Stimulated activated naive CD8-positive, alpha-beta T cell treated with anti-CD3 and anti-CD28 coated beads, Interleukin-15, Interleukin-2, amounts not matched to agents 100 ng/mL and 50 ng/mL, for 24 hours (primary cell): Measurements from ENCODE around the gene MBNL3.

ENCODE experiments used
- H3K27ac Mint-ChIP-seq: one replicate; pipeline ENCODE4 v1.8.0; 2021; ENCODE audit warnings: mild to moderate bottlenecking, mixed read lengths
- H3K27me3 Mint-ChIP-seq: one replicate; pipeline ENCODE4 v1.8.0; 2021; ENCODE audit warnings: mixed read lengths
- H3K36me3 Mint-ChIP-seq: one replicate; pipeline ENCODE4 v1.8.0; 2021; ENCODE audit warnings: low read depth, mixed read lengths
- H3K4me1 Mint-ChIP-seq: one replicate; pipeline ENCODE4 v1.8.0; 2021; ENCODE audit warnings: low read depth, mixed read lengths
- H3K4me3 Mint-ChIP-seq: one replicate; pipeline ENCODE4 v1.8.0; 2021; ENCODE audit warnings: mild to moderate bottlenecking, mixed read lengths
- H3K9me3 Mint-ChIP-seq: one replicate; pipeline ENCODE4 v1.8.0; 2021; ENCODE audit warnings: mixed read lengths

The MBNL3 gene

DNA sequence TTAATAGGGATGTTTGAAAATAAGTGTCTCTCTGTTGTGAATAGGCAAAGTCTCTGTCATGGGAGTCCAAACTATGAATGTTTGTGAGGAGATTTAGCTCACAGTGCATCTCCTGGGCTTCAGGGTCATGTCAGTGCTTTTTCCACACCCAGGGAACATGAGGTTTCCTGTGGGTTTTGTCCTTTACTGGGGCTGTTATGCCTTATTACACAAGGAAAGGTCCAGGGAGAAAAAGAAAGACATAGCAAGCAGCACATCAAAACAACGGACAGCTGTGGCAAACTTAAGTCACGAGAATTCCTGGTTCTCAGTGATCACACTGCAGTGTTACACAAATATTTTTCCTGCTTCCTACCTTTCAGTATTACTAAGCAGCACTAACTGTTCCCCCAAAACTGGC lies 99.4 kb downstream of the MBNL3 start:
- Mint-ChIP-seq H3K27me3 (no peaks in the 10 kb centered on the region), H3K27ac (no peak overlapping the region), H3K4me1 (no peaks in the 10 kb centered on the region), H3K4me3 (no peak overlapping the region), H3K36me3 (peaks cover 4% of the 10 kb centered on the region), H3K9me3 (no peaks in the 10 kb centered on the region)

DNA sequence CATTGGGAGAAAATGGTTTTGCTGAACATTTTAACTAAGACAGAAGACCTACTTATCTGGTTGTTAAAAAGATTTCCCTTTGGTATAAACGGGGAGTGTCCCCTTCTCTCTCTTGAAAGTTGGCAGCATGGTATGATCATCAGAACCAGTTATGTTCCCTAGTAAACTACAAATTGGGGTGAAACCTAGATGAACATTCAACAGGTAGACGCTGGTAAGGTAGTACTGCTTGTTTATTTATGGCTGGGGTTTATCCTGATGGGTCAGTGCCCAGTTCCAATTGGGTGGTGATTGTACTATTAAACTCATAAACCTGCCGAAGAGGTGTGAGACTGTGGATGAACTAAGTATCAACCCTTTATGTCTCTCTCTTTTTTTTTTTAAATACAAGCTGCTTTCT lies 100.5 kb downstream of the MBNL3 start:
- no peak overlapping the region for H3K4me3 Mint-ChIP-seq

DNA sequence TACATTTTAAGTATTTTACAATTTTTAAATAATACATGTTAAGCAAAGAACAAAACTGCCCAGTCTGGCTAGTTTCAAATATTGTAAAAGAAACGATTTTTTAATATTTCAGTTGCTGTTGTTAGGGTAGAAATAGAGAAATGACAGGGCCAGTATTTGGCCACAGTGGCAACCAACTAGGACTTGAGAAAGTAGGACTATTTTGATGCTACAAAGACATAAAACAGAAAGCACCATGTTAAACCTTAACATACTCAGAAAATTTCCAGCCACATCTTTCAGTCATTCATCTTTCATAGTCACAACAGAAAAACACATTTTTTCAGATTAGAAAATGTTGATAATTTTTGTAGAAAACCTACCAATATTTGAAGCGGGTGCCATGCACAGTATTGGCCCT lies 104.5 kb downstream of the MBNL3 start:
- Mint-ChIP-seq H3K9me3 (no peaks in the 10 kb centered on the region), H3K36me3 (peaks cover 4% of the 10 kb centered on the region), H3K4me1 (no peaks in the 10 kb centered on the region), H3K27me3 (no peaks in the 10 kb centered on the region), H3K27ac (no peak overlapping the region), H3K4me3 (no peak overlapping the region)

More for the DNA sequence above, 100.5 kb downstream of the MBNL3 start:
- no peaks in the 10 kb centered on the region for H3K27me3 Mint-ChIP-seq
- H3K27ac Mint-ChIP-seq, result no peak overlapping the region
- no peaks in the 10 kb centered on the region for H3K9me3 Mint-ChIP-seq
- peaks cover 4% of the 10 kb centered on the region for H3K36me3 Mint-ChIP-seq
- H3K4me1 Mint-ChIP-seq, result no peaks in the 10 kb centered on the region

DNA sequence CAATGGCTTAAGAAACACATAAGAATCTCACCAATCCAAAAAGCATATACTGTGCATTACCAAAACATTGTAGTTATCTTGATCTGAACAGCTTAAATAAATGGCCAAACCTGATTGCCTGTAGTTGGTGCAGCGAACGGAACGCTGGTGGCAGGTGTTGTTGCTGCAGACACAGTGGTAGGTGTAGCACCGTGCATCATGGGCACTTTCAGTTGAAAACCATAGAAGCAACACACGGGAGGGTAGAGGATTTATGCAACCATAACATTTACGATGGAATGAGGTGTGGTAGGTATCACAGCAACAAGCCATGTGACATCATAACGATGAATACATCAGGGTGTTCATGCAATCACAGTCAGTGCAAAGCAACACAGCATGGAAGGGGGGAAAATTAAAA lies 106.8 kb downstream of the MBNL3 start:
- H3K9me3 Mint-ChIP-seq, result no peaks in the 10 kb centered on the region
- H3K27me3 Mint-ChIP-seq, result no peaks in the 10 kb centered on the region
- H3K4me3 Mint-ChIP-seq, result no peak overlapping the region
- no peak overlapping the region for H3K27ac Mint-ChIP-seq
- no peaks in the 10 kb centered on the region for H3K4me1 Mint-ChIP-seq
- H3K36me3 Mint-ChIP-seq, result peaks cover 4% of the 10 kb centered on the region

DNA sequence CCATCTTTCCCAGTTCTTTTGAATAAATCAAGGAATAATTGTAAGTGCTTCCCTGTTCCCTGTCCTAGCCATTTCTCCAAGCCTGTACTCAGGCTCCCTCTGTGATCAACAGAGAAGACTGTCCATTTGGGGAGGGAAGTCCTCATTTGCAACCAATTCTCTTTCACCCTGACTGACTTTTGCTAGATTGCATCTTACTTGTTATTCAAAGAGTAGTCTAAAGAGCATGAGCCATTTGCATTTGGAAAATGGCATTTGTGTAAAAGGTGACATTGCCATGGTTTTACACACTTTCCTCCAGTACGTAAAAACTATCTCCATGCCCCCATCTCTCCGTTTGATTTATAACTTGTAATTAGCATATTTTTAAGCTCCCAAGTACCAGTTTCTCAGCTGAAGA lies 110.6 kb downstream of the MBNL3 start:
- Mint-ChIP-seq H3K27me3 (no peaks in the 10 kb centered on the region), H3K4me1 (no peaks in the 10 kb centered on the region), H3K4me3 (no peak overlapping the region), H3K27ac (no peak overlapping the region), H3K36me3 (peaks cover 4% of the 10 kb centered on the region), H3K9me3 (no peaks in the 10 kb centered on the region)

DNA sequence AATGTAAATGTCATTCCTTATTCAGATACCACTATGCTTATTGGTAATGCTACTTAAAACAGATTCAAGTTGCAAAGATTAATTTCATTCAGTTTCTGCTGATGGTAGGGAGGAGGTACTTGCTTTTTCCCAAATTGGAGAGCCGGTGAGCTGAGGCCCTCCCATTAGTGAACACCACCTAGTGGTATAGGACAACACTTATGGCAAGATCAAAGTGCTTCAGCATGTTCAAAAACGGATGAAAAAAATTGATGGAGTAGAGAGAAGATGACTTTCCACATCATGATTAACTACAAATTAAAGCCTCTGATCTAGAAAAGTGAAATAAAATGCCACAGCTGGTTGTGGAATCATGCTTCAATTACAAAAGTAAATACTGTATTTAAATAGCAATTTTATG lies 112.9 kb downstream of the MBNL3 start:
- H3K36me3 Mint-ChIP-seq, result peaks cover 4% of the 10 kb centered on the region
- no peak overlapping the region for H3K4me3 Mint-ChIP-seq
- H3K9me3 Mint-ChIP-seq, result no peaks in the 10 kb centered on the region
- H3K27ac Mint-ChIP-seq, result no peak overlapping the region
- H3K27me3 Mint-ChIP-seq, result no peaks in the 10 kb centered on the region
- H3K4me1 Mint-ChIP-seq, result no peaks in the 10 kb centered on the region

DNA sequence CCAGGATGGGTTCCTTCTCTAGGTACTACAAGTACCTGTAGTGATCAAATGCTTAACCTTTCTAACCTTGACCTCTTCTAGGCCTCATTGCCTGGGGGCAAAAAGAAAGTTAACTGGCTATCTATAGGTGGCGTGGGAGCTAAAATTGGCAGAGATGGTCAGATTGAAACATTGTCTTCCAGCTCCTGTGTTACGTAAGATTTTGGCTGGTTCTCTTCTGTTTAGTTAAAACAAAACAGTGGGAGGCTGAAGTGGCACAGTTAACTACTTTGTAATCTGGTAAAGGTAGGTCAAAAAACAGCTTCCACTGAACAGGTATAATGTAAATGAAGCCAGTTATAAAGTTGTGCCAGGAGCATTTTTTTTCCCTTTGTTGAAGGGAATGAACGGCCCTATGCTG lies 115.2 kb downstream of the MBNL3 start:
- Mint-ChIP-seq H3K4me1 (no peaks in the 10 kb centered on the region), H3K36me3 (no peaks in the 10 kb centered on the region), H3K9me3 (no peaks in the 10 kb centered on the region), H3K27ac (no peak overlapping the region), H3K4me3 (no peak overlapping the region), H3K27me3 (no peaks in the 10 kb centered on the region)

DNA sequence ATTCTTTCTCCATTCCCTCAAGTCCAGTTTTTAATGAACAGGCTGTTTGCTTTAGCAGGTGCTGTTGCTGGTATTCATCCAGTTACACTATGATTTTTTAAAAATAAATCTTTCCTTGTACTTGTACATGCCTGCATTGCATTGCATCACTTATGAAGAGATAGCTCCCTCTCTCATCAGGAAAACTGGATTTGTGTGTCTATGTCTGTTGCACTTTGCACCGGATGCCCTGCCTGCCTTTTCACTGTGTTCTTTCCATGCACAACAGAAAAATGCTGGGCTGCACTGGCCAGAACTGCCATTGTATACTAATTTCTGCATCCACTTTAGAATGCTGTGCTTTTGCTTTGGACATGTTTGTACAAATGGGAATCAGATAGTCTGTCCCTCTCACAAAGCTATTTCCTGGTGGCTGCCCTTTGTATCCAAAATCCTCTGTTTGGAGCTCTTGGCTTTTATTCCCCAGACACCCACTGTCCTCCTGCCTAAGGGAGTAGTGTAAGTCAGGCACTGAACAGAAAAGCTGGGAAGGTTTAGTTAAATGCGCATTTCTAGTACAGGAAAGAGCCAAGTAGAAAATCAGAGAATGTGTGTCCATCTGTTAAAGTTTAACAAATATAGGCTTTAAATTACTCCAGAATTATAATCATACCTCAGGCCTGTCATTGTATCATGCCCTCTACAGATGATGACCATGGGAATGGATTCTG lies 119.1 kb downstream of the MBNL3 start:
- Mint-ChIP-seq H3K36me3 (peaks cover under 1% of the 10 kb centered on the region), H3K4me1 (no peaks in the 10 kb centered on the region)

DNA sequence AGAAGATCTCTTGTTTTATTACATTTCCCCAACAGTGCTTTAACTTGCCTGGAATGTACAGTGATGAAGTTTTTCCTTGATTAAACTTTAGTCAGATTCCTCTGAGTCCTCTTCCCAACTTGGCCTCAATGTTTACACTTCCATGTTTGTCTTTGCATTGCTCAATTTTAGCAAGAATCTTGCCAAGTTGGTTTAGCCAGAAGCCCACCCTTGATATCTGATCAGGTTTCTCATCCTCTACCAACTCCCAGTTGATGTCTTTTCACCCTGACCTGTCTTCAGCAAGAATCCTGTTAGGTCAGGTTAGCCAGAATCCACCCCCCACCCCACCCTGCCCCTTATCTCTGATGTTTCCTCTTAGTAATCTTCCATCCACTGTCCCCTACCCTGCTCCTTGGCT lies 120.9 kb downstream of the MBNL3 start:
- no peak overlapping the region for H3K4me3 Mint-ChIP-seq
- no peak overlapping the region for H3K27ac Mint-ChIP-seq
- no peaks in the 10 kb centered on the region for H3K9me3 Mint-ChIP-seq
- H3K4me1 Mint-ChIP-seq, result no peaks in the 10 kb centered on the region
- no peaks in the 10 kb centered on the region for H3K27me3 Mint-ChIP-seq
- H3K36me3 Mint-ChIP-seq, result peaks cover 3% of the 10 kb centered on the region

More for the DNA sequence above, 119.1 kb downstream of the MBNL3 start:
- Mint-ChIP-seq H3K4me3 (no peak overlapping the region), H3K27ac (no peak overlapping the region), H3K9me3 (no peaks in the 10 kb centered on the region), H3K27me3 (no peaks in the 10 kb centered on the region)

DNA sequence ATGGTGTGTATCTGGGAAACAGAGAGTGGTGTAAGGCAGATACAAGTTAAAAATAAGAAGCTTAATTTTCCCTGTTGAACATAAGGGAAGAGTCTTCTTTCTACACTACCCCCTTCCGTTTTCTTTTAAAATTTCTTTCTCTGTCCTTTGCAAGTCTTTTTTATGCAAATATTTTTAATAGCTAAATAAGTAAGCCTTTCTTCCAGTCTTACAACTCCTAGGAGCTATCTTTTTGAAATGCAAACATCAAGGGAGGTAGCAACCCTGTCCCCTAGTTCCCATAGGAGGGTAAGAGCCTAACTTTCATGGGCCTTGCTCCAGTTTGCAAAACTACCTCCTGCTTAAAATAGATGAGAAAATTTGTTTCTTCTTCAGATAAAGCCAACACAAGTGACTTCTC lies 121.5 kb downstream of the MBNL3 start:
- peaks cover 3% of the 10 kb centered on the region for H3K36me3 Mint-ChIP-seq
- no peaks in the 10 kb centered on the region for H3K9me3 Mint-ChIP-seq
- H3K4me3 Mint-ChIP-seq, result no peak overlapping the region
- no peak overlapping the region for H3K27ac Mint-ChIP-seq
- H3K27me3 Mint-ChIP-seq, result no peaks in the 10 kb centered on the region
- no peaks in the 10 kb centered on the region for H3K4me1 Mint-ChIP-seq

DNA sequence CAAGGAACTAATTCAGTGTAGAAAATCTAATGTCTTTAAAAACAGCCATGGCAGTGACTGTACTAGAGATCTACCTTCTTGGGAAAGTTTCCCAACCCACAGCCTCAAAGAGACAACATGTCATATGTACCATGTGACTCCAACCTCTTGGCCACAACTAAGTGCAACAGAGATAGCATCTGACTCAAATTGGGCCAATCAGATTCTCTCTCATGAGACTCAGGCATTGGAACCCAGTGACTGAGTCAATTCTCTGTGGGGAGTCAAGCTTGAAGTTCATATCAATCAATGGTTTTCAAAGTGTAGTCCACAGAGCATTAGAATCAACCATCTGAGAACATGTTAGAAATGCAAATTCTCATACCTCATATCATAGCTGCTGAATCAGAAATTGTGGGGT lies 123.3 kb downstream of the MBNL3 start:
- no peaks in the 10 kb centered on the region for H3K27me3 Mint-ChIP-seq
- no peaks in the 10 kb centered on the region for H3K4me1 Mint-ChIP-seq
- H3K27ac Mint-ChIP-seq, result no peak overlapping the region
- no peaks in the 10 kb centered on the region for H3K9me3 Mint-ChIP-seq
- no peak overlapping the region for H3K4me3 Mint-ChIP-seq
- H3K36me3 Mint-ChIP-seq, result peaks cover 3% of the 10 kb centered on the region

DNA sequence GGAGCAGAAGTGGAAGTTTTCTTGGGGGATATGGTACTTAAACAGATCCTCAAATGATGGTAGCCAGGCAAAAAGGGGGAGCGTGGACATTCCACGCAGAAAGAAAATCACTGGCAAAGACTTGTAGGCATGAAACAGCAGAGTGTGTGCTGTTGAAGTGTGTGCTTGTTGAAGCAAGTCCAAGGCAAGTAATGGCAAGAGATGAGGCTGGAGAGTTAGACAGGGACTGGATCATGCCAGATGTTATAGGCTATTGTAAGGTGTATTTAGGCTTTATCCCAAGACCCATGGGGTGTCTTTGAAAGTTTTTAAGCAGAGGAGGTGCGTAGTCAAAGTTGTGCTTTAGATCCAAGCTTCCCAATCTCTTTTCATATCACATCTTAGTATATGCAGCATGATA lies 124.5 kb downstream of the MBNL3 start:
- no peak overlapping the region for H3K4me3 Mint-ChIP-seq
- no peak overlapping the region for H3K27ac Mint-ChIP-seq
- H3K27me3 Mint-ChIP-seq, result no peaks in the 10 kb centered on the region
- H3K36me3 Mint-ChIP-seq, result peaks cover 3% of the 10 kb centered on the region
- H3K9me3 Mint-ChIP-seq, result no peaks in the 10 kb centered on the region
- no peaks in the 10 kb centered on the region for H3K4me1 Mint-ChIP-seq

DNA sequence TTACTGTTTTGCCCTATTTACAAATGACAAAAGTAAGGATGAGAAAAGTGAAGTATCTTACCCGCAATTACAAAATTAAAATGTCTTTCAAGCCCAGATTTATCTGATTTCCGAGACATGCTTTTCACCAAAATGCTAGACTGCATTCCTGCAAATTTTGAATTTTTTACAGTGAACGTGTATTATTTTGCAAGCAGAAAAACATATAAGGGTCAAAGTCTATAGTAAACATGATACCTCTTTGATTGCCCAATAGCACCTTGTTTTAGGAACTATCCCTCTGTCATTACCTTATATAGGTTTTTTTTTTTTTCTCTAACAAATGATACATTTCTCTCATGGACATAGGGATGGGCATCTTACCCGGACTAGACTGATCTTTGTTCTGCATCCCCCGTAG lies 135.4 kb downstream of the MBNL3 start:
- no peaks in the 10 kb centered on the region for H3K27me3 Mint-ChIP-seq
- no peaks in the 10 kb centered on the region for H3K36me3 Mint-ChIP-seq
- H3K27ac Mint-ChIP-seq, result no peak overlapping the region
- H3K4me3 Mint-ChIP-seq, result no peak overlapping the region
- no peaks in the 10 kb centered on the region for H3K9me3 Mint-ChIP-seq
- no peaks in the 10 kb centered on the region for H3K4me1 Mint-ChIP-seq

DNA sequence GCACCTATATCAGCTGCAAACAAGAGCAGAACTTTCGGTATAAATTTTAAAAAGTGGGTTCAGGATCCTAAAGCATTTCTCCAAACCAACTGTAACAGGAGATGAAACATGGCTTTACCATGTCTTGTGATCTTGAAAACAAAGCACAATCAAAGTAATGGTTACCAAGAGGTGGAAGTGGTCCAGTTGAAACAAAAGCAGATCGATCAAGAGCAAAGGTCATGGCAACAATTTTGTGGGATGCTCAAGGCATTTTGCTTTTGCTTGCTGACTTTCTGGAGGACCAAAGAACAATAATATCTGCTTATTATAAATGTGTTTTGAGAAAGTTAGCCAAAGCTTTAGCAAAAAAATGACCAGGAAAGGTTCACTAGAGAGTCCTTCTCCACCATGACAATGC lies 152.7 kb downstream of the MBNL3 start:
- Mint-ChIP-seq H3K27ac (no peak overlapping the region), H3K4me3 (no peak overlapping the region), H3K9me3 (no peaks in the 10 kb centered on the region), H3K27me3 (no peaks in the 10 kb centered on the region), H3K4me1 (no peaks in the 10 kb centered on the region), H3K36me3 (no peaks in the 10 kb centered on the region)

DNA sequence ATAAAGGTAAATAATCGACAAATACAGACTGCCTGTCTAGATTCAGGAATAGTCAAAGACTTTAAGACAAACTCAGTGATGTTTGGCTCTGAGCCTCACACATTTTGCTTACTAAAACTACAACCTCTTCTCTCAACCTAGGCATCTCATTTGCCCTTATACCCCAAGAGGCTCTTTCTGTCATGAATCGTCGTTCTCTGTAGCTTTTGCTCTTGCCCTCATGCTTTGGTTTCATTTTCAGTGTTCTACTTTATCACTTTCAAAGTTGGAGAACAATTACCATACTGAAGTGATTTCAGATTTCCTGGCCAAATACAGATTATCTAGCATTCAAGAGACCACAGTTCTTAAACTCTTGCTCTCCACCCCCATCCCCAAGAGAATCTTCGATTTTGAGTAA lies 155.5 kb downstream of the MBNL3 start:
- Mint-ChIP-seq H3K27me3 (no peaks in the 10 kb centered on the region), H3K9me3 (no peaks in the 10 kb centered on the region), H3K36me3 (no peaks in the 10 kb centered on the region), H3K27ac (no peak overlapping the region), H3K4me1 (no peaks in the 10 kb centered on the region), H3K4me3 (no peak overlapping the region)

DNA sequence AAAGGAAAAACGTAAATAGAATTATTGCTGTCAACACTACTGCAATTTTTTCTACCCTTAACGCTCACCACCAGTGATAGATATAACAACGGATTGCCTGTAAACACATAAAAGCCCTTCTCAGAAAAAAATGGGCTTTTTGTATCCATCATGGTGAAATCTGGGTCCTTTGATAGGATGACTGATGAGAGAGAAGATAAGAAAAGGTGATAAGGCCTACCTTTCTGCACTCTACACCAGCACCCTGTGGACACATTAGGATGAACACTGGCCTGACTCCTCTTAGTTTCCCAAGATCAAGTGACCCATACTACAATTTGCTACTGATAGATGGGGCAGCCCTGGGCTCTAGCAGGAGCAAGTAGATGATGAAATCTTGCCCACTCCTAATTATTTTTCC lies 157.3 kb downstream of the MBNL3 start:
- Mint-ChIP-seq H3K9me3 (no peaks in the 10 kb centered on the region), H3K4me1 (no peaks in the 10 kb centered on the region), H3K27ac (no peak overlapping the region), H3K36me3 (no peaks in the 10 kb centered on the region), H3K27me3 (no peaks in the 10 kb centered on the region), H3K4me3 (no peak overlapping the region)
